Keratinocyte (primary cell): ENCODE data around the gene SMOC1.

Experiments used
- CTCF ChIP-seq, 3 experiments: IDR thresholded peaks in 1 of 3; conservative IDR thresholded peaks in 1 of 3; optimal IDR thresholded peaks in 1 of 3; 2 replicates in 2 of 3; 3 replicates in 1 of 3; pipeline versions ENCODE3 to v1.5.1; 2011; ENCODE audit warnings: low read length in 3 of 3, mild to moderate bottlenecking in 3 of 3, moderate library complexity in 2 of 3, control low read depth in 1 of 3, inconsistent platforms in 1 of 3; ENCODE audit not compliant: insufficient read depth in 2 of 3; ENCODE audit errors: extremely low read depth in 1 of 3
- EZH2 ChIP-seq: IDR thresholded peaks from one replicate; pipeline ENCODE4 v1.6.1; 2012; ENCODE audit warnings: inconsistent platforms, mild to moderate bottlenecking, low read length, moderate library complexity

GRCh38 chr14:69855180-69855832 is 23.9 kb upstream of the SMOC1 start:
- TF ChIP-seq CTCF (optimal IDR thresholded peaks at IDR 0.05 in 1 of 3, IDR thresholded peaks at IDR 0.05 in 1 of 3, conservative IDR thresholded peaks at IDR 0.05 in 1 of 3; ENCODE audit: extremely low read depth in 1 of 3, insufficient read depth in 2 of 3, low read length in 3 of 3) (no peak), EZH2 (no peak)
